OCI-M1 (cell line): Measurements from ENCODE around the gene STON1.
"Not testable (repeated sequence)": the region's sequence is repeated elsewhere in the genome, so short reads cannot be mapped to it uniquely, and the experiment has no call there.

ENCODE experiments used
- DNase-seq: peaks from one replicate; lab custom pipeline; 2025; lab: John Stamatoyannopoulos, UW

The STON1 gene

GRCh38 chr2:48530033-48530811 lies at the start of gene STON1:
TSS of gene STON1 (plus strand) at chr2:48530154. CDS start at chr2:48580634, 50,480 bp downstream.
- peak; percentile 45 for DNase-seq

GRCh38 chr2:48480526-48480925 lies 49.4 kb upstream of the STON1 start:
- no peak for DNase-seq

GRCh38 chr2:48482313-48482712 lies 47.6 kb upstream of the STON1 start:
- DNase-seq, result no peak

- DNase-seq, result no peak
Measured at GRCh38 chr2:48482769-48483168, 47.2 kb upstream of the STON1 start.

GRCh38 chr2:48483506-48483905 lies 46.4 kb upstream of the STON1 start:
- no peak for DNase-seq

- DNase-seq, result no peak
Measured at GRCh38 chr2:48483916-48484315, 46.0 kb upstream of the STON1 start.

- DNase-seq, result no peak
Measured at GRCh38 chr2:48488545-48488944, 41.4 kb upstream of the STON1 start.

- DNase-seq, result no peak
Measured at GRCh38 chr2:48496849-48497248, 33.1 kb upstream of the STON1 start.

- peak; percentile 14 for DNase-seq
Measured at GRCh38 chr2:48504647-48505327, 25.2 kb upstream of the STON1 start.

- DNase-seq, result no peak
Measured at GRCh38 chr2:48507111-48507510, 22.8 kb upstream of the STON1 start.

GRCh38 chr2:48508461-48509124 lies 21.4 kb upstream of the STON1 start:
- peak; percentile 78 for DNase-seq

GRCh38 chr2:48510329-48510728 lies 19.6 kb upstream of the STON1 start:
- peak; percentile 10 for DNase-seq

GRCh38 chr2:48511849-48512470 lies 18.0 kb upstream of the STON1 start:
- DNase-seq, result no peak

GRCh38 chr2:48512571-48512970 lies 17.4 kb upstream of the STON1 start:
- no peak for DNase-seq

GRCh38 chr2:48514348-48515003 lies 15.5 kb upstream of the STON1 start:
- DNase-seq, result no peak

- no peak for DNase-seq
Measured at GRCh38 chr2:48515513-48515985, 14.4 kb upstream of the STON1 start.

GRCh38 chr2:48519593-48519992 lies 10.4 kb upstream of the STON1 start:
- no peak for DNase-seq

GRCh38 chr2:48524756-48525155 lies 5.2 kb upstream of the STON1 start:
- DNase-seq, result not testable (repeated sequence)

- DNase-seq, result no peak
Measured at GRCh38 chr2:48525269-48525943, 4.5 kb upstream of the STON1 start.

- no peak for DNase-seq
Measured at GRCh38 chr2:48527226-48527885, 2.6 kb upstream of the STON1 start.

- DNase-seq, result no peak
Measured at GRCh38 chr2:48528431-48528830, 1.5 kb upstream of the STON1 start.
